ENCODE results near the gene LRP1B.

LRP1B gene

GRCh38 chr2:140257692-140258300 is 1873.0 kb downstream of the LRP1B start:
- Histone ChIP-seq H3K36me3 (no peaks in the 10 kb centered on the region), H3K9me3 (no peaks in the 10 kb centered on the region), H3K4me1 (ENCODE audit: control insufficient read depth in 1 of 2, insufficient read depth in 1 of 2, low read depth in 1 of 2, low read length in 1 of 2) (no peaks in the 10 kb centered on the region), H3K4me3 (ENCODE audit: low read depth in 1 of 2, low read length in 1 of 2) (no peak overlapping the region), H3K27me3 (no peaks in the 10 kb centered on the region), H3K27ac (no peak overlapping the region)
- TF ChIP-seq, protein P1, sequence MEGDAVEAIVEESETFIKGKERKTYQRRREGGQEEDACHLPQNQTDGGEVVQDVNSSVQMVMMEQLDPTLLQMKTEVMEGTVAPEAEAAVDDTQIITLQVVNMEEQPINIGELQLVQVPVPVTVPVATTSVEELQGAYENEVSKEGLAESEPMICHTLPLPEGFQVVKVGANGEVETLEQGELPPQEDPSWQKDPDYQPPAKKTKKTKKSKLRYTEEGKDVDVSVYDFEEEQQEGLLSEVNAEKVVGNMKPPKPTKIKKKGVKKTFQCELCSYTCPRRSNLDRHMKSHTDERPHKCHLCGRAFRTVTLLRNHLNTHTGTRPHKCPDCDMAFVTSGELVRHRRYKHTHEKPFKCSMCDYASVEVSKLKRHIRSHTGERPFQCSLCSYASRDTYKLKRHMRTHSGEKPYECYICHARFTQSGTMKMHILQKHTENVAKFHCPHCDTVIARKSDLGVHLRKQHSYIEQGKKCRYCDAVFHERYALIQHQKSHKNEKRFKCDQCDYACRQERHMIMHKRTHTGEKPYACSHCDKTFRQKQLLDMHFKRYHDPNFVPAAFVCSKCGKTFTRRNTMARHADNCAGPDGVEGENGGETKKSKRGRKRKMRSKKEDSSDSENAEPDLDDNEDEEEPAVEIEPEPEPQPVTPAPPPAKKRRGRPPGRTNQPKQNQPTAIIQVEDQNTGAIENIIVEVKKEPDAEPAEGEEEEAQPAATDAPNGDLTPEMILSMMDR (IDR thresholded peaks at IDR 0.05) = no peak

DNA sequence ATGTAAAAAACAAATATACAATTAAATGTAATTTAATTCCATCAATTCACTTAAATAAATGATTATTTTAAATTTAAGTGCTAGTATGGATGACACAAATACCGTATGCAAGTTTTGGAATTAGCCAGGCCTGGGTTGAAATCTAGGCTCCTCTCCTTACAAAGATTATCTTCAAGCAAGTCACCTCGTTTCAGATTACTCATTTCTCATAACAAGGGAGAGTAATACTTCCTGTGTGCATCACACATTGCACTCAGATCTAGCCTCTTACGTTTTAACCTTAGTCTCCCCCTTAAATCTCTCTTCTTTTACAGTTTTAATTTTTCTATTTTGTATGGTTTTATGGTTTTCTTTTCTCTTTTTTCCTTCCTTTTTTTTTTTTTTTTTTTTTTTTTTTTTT is 1874.7 kb downstream of the LRP1B start:
- Histone ChIP-seq H3K27me3 (no peaks in the 10 kb centered on the region), H3K9me3 (no peaks in the 10 kb centered on the region), H3K27ac (no peak overlapping the region), H3K4me1 (ENCODE audit: control insufficient read depth in 1 of 2, insufficient read depth in 1 of 2, low read depth in 1 of 2, low read length in 1 of 2) (no peaks in the 10 kb centered on the region), H3K4me3 (ENCODE audit: low read depth in 1 of 2, low read length in 1 of 2) (no peak overlapping the region), H3K36me3 (no peaks in the 10 kb centered on the region)
- TF ChIP-seq, protein P1 (IDR thresholded peaks at IDR 0.05) = no peak

DNA sequence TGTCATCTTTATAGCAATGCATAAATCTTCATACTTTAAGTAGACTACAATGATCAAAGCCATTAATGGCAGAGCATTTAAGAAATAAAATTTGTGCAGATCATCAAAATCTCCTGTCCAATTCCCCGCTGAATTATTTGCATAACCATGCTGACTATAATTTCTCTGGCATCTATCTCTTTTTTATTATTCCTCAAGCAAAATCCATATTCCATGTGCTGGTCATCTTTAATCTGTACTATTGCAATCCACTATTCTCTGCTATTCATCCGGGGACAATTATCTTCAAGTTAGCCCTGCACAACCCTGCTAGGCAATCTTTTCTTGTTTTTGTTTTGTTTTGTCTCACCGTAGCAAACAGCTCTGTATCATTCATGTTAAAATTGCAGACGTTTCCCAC is 1881.0 kb downstream of the LRP1B start:
- Histone ChIP-seq H3K9me3 (no peaks in the 10 kb centered on the region), H3K27me3 (no peaks in the 10 kb centered on the region), H3K27ac (no peak overlapping the region), H3K4me3 (ENCODE audit: low read depth in 1 of 2, low read length in 1 of 2) (no peak overlapping the region), H3K36me3 (no peaks in the 10 kb centered on the region), H3K4me1 (ENCODE audit: control insufficient read depth in 1 of 2, insufficient read depth in 1 of 2, low read depth in 1 of 2, low read length in 1 of 2) (no peaks in the 10 kb centered on the region)
- TF ChIP-seq, protein P1 (IDR thresholded peaks at IDR 0.05) = no peak

- no peak overlapping the region for H3K27ac ChIP-seq
- no peaks in the 10 kb centered on the region for H3K4me1 ChIP-seq (ENCODE audit: control insufficient read depth in 1 of 2, insufficient read depth in 1 of 2, low read depth in 1 of 2, low read length in 1 of 2)
- H3K4me3 ChIP-seq (ENCODE audit: low read depth in 1 of 2, low read length in 1 of 2) = no peak overlapping the region
- no peaks in the 10 kb centered on the region for H3K36me3 ChIP-seq
- TF ChIP-seq, protein P1 (IDR thresholded peaks at IDR 0.05) = no peak
- no peaks in the 10 kb centered on the region for H3K27me3 ChIP-seq
- H3K9me3 ChIP-seq = no peaks in the 10 kb centered on the region
Measured at GRCh38 chr2:140248623-140249022, 1882.2 kb downstream of the LRP1B start.

DNA sequence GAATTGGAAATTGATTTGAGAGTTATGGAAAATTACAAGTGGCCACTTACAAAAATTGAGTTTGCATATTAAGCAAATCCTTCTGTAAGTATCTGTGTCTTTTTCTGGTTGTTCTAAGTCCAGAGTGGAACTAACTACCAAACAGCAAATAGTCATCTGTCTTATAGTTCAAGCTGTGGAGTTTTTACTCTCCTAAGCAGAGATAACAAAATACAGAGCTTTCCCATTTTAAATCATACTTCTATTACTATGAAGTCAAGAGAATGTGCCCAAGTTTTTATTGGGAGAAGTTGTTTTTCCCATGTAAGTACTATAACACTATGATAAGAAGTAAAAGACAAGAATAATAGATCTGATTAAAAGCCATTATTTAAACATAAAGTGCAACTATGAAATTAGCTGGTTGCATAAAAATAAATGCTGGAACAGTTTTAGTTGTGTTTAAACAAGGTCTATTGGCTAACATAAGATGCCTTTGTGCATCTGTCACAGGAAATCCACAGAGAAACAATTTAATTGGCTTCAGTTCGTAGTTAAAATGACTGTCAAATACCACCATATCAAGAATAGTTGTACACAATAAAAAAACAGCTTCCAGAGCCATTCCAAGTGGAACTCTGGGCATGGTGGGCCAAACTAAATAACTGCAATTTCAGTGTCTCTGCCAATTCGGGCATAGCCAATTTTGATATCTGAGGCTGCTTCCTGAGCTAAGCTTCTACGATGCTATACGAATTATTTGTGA is 1883.2 kb downstream of the LRP1B start:
- Histone ChIP-seq H3K36me3 (no peaks in the 10 kb centered on the region), H3K4me1 (ENCODE audit: control insufficient read depth in 1 of 2, insufficient read depth in 1 of 2, low read depth in 1 of 2, low read length in 1 of 2) (no peaks in the 10 kb centered on the region), H3K27ac (no peak overlapping the region), H3K4me3 (ENCODE audit: low read depth in 1 of 2, low read length in 1 of 2) (no peak overlapping the region), H3K9me3 (no peaks in the 10 kb centered on the region), H3K27me3 (no peaks in the 10 kb centered on the region)
- TF ChIP-seq, protein P1 (IDR thresholded peaks at IDR 0.05) = no peak

Data from neutrophil (primary cell).